Astrocyte (in vitro differentiated cells and primary cell): ENCODE data around the gene COL12A1.

Experiments used
- CTCF ChIP-seq: IDR thresholded peaks from 2 replicates; pipeline ENCODE4 v1.5.1; 2011; ENCODE audit warnings: low read depth, mild to moderate bottlenecking, inconsistent platforms, low read length, moderate library complexity; ENCODE audit not compliant: insufficient read depth
- EZH2 ChIP-seq: IDR thresholded peaks from 2 replicates; pipeline ENCODE4 v1.6.1; 2012; ENCODE audit warnings: mild to moderate bottlenecking, low read length, inconsistent platforms; ENCODE audit not compliant: insufficient read depth

- no peak for TF ChIP-seq CTCF
- no peak for TF ChIP-seq EZH2
Observed at GRCh38 chr6:75107913-75108312, 97.9 kb downstream of the COL12A1 start.
